ENCODE results near the gene CRIM1. TPM values are rescaled to one million over a fixed set of nuclear protein-coding genes. Genes with fewer than 3 reads are reported as not detected.
A peak's percentile ranks its signal among the peaks of the same experiment; 100 is the strongest.

The CRIM1 gene
- total RNA-seq, 1 experiment from 2014 or later, result 24.1 TPM

DNA sequence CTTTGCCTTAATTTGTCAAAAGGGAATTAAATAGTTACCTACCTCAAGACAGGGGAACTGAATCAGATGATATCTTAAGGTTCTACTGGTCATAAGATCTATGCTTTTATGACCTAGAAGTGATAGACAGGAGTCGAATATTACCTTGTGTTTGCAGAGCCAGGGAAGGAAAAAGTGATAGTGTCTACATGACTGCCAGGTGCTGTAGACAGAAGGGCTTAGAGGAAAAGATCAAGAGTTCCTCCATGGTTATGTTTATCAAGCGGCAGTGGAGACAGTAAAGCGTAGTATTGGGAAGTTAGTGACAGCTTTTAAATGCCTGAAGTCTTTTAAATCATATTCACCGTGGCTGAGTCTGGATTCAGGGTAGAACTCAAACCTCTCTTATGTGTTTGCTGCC, 11.9 kb downstream of the CRIM1 start:
- no peaks in the 10 kb centered on the region for H3K36me3 Mint-ChIP-seq
- peak overlapping the region; percentile 13 for H3K4me3 Mint-ChIP-seq
- H3K27me3 Mint-ChIP-seq (ENCODE audit: low read depth), result no peaks in the 10 kb centered on the region
- DNase-seq (ENCODE audit: low spot score) (no peak), ATAC-seq (no peak)
- POLR2A ChIA-PET, result interaction anchor here (1.2 kb wide), 1 partner anchor 94 kb away, joined by 3 read pairs; no protein-coding TSS in a partner anchor
- CTCF ChIA-PET, result interaction anchor here (0.6 to 3.4 kb wide), 6 partner anchors 9 to 418 kb away, joined by 3 to 23 read pairs (median 4); no protein-coding TSS in a partner anchor
- TF ChIP-seq ETV6 (CRISPR knock-in tag; IDR thresholded peaks at IDR 0.05) (no peak), ZNF138 (CRISPR knock-in tag; conservative IDR thresholded peaks at IDR 0.05) (no peak)
- TF ChIP-seq, protein P1, sequence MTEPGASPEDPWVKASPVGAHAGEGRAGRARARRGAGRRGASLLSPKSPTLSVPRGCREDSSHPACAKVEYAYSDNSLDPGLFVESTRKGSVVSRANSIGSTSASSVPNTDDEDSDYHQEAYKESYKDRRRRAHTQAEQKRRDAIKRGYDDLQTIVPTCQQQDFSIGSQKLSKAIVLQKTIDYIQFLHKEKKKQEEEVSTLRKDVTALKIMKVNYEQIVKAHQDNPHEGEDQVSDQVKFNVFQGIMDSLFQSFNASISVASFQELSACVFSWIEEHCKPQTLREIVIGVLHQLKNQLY (CRISPR knock-in tag; IDR thresholded peaks at IDR 0.05), result no peak
- H3K4me1 Mint-ChIP-seq, result peaks cover 96% of the 10 kb centered on the region
- H3K9me3 Mint-ChIP-seq, result no peaks in the 10 kb centered on the region
- peak overlapping the region; percentile 92 for H3K27ac Mint-ChIP-seq

DNA sequence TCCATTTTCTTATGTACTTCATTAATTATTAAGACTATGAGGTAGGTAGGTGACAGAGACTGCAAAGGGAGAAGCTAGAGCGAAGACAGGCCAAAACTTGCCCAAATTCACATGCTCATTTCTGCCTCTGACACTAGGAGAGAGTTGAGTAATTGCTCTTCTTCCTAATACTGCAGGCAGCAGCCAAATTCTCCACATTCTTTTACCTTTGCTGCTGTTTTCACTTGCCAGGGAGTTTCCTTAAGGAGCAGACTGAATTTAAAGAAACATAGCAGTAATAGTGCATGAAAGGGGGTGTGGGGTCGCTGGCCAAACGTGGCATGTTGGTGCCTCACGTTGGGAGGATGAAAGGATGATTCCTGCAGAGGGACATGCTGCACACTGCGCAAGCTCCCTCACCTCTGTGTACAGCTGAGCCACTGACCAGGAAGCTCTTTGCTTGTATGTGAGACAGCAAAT, 12.3 kb downstream of the CRIM1 start:
- ChIA-PET CTCF (interaction anchor here (0.6 to 3.4 kb wide), 6 partner anchors 8 to 93 kb away, joined by 3 to 23 read pairs (median 4); partner anchors contain the start of gene CRIM1), POLR2A (interaction anchor here (1.0 to 1.2 kb wide), 2 partner anchors 9 to 94 kb away, joined by 3 read pairs; no protein-coding TSS in a partner anchor)
- H3K36me3 Mint-ChIP-seq, result no peaks in the 10 kb centered on the region
- H3K27me3 Mint-ChIP-seq (ENCODE audit: low read depth), result no peaks in the 10 kb centered on the region
- H3K4me3 Mint-ChIP-seq, result peak overlapping the region; percentile 13
- no peaks in the 10 kb centered on the region for H3K9me3 Mint-ChIP-seq
- DNase-seq (ENCODE audit: low spot score) (no peak), ATAC-seq (peak; percentile 66)
- peaks cover 97% of the 10 kb centered on the region for H3K4me1 Mint-ChIP-seq
- H3K27ac Mint-ChIP-seq, result peak overlapping the region; percentile 92
- no peak for TF ChIP-seq GRHL2 (CRISPR knock-in tag; IDR thresholded peaks at IDR 0.05; ENCODE audit: insufficient replicate concordance, severe bottlenecking)
- TF ChIP-seq, protein P2, sequence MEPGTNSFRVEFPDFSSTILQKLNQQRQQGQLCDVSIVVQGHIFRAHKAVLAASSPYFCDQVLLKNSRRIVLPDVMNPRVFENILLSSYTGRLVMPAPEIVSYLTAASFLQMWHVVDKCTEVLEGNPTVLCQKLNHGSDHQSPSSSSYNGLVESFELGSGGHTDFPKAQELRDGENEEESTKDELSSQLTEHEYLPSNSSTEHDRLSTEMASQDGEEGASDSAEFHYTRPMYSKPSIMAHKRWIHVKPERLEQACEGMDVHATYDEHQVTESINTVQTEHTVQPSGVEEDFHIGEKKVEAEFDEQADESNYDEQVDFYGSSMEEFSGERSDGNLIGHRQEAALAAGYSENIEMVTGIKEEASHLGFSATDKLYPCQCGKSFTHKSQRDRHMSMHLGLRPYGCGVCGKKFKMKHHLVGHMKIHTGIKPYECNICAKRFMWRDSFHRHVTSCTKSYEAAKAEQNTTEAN (CRISPR knock-in tag; IDR thresholded peaks at IDR 0.05), result no peak
- TF ChIP-seq RELA (CRISPR knock-in tag; IDR thresholded peaks at IDR 0.05; ENCODE audit: borderline replicate concordance), result no peak
- no peak for TF ChIP-seq NR2C2 (CRISPR knock-in tag; IDR thresholded peaks at IDR 0.05)
- no peak for TF ChIP-seq ZNF263 (CRISPR knock-in tag; IDR thresholded peaks at IDR 0.05; ENCODE audit: low read depth)
- TF ChIP-seq, protein P3, sequence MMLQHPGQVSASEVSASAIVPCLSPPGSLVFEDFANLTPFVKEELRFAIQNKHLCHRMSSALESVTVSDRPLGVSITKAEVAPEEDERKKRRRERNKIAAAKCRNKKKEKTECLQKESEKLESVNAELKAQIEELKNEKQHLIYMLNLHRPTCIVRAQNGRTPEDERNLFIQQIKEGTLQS (CRISPR knock-in tag; conservative IDR thresholded peaks at IDR 0.05), result no peak
- no peak for TF ChIP-seq TP53 (CRISPR knock-in tag; IDR thresholded peaks at IDR 0.05)

DNA sequence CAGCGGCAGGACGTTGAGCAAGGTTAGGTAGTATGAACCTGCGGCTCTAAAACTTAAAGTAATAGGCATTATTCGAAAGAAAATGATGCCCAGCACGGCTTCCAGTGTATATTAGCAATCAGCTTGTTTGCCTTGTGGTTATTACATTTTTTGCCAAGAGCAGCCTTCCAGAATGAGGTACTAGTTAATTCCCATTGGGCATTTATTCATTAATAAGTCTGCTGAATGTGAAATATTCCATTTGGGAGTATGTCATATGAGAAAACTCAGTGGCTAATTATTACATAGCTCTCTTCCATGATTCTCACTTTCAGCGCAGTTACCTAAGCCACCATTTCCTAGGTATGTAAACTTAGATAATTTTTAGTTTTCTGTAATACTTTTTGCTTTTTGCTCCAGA, 12.9 kb downstream of the CRIM1 start:
- no peaks in the 10 kb centered on the region for H3K36me3 Mint-ChIP-seq
- ATAC-seq (no peak), DNase-seq (ENCODE audit: low spot score) (no peak)
- POLR2A ChIA-PET, result interaction anchor here (1.0 to 1.2 kb wide), 2 partner anchors 8 to 93 kb away, joined by 3 read pairs; no protein-coding TSS in a partner anchor
- H3K27me3 Mint-ChIP-seq (ENCODE audit: low read depth), result no peaks in the 10 kb centered on the region
- H3K4me1 Mint-ChIP-seq, result peaks cover 98% of the 10 kb centered on the region
- H3K9me3 Mint-ChIP-seq, result no peaks in the 10 kb centered on the region
- H3K4me3 Mint-ChIP-seq, result peak overlapping the region; percentile 13
- peak overlapping the region; percentile 92; the same call in 1 of the 2 replicates for H3K27ac Mint-ChIP-seq
- CTCF ChIA-PET, result interaction anchor here (0.9 to 3.4 kb wide), 5 partner anchors 8 to 92 kb away, joined by 3 to 23 read pairs (median 4); partner anchors contain the start of gene CRIM1
- TF ChIP-seq, protein P3 (CRISPR knock-in tag; conservative IDR thresholded peaks at IDR 0.05), result no peak
- TF ChIP-seq ZNF263 (CRISPR knock-in tag; IDR thresholded peaks at IDR 0.05; ENCODE audit: low read depth), result no peak
- no peak for TF ChIP-seq ZNF416 (CRISPR knock-in tag; IDR thresholded peaks at IDR 0.05)
- no peak for TF ChIP-seq NR2C2 (CRISPR knock-in tag; IDR thresholded peaks at IDR 0.05)
- TF ChIP-seq ZNF423 (CRISPR knock-in tag; IDR thresholded peaks at IDR 0.05), result no peak
- TF ChIP-seq, protein P4, sequence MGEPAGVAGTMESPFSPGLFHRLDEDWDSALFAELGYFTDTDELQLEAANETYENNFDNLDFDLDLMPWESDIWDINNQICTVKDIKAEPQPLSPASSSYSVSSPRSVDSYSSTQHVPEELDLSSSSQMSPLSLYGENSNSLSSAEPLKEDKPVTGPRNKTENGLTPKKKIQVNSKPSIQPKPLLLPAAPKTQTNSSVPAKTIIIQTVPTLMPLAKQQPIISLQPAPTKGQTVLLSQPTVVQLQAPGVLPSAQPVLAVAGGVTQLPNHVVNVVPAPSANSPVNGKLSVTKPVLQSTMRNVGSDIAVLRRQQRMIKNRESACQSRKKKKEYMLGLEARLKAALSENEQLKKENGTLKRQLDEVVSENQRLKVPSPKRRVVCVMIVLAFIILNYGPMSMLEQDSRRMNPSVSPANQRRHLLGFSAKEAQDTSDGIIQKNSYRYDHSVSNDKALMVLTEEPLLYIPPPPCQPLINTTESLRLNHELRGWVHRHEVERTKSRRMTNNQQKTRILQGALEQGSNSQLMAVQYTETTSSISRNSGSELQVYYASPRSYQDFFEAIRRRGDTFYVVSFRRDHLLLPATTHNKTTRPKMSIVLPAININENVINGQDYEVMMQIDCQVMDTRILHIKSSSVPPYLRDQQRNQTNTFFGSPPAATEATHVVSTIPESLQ (CRISPR knock-in tag; IDR thresholded peaks at IDR 0.05), result no peak
- no peak for TF ChIP-seq MXD4 (CRISPR knock-in tag; IDR thresholded peaks at IDR 0.05; ENCODE audit: borderline replicate concordance)
- TF ChIP-seq MYBL2 (CRISPR knock-in tag; IDR thresholded peaks at IDR 0.05), result no peak
- TF ChIP-seq, protein P5, sequence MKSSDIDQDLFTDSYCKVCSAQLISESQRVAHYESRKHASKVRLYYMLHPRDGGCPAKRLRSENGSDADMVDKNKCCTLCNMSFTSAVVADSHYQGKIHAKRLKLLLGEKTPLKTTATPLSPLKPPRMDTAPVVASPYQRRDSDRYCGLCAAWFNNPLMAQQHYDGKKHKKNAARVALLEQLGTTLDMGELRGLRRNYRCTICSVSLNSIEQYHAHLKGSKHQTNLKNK (CRISPR knock-in tag; IDR thresholded peaks at IDR 0.05), result no peak
- no peak for TF ChIP-seq ZNF138 (CRISPR knock-in tag; conservative IDR thresholded peaks at IDR 0.05)
- TF ChIP-seq TP53 (CRISPR knock-in tag; IDR thresholded peaks at IDR 0.05), result no peak
- TF ChIP-seq, protein P6, sequence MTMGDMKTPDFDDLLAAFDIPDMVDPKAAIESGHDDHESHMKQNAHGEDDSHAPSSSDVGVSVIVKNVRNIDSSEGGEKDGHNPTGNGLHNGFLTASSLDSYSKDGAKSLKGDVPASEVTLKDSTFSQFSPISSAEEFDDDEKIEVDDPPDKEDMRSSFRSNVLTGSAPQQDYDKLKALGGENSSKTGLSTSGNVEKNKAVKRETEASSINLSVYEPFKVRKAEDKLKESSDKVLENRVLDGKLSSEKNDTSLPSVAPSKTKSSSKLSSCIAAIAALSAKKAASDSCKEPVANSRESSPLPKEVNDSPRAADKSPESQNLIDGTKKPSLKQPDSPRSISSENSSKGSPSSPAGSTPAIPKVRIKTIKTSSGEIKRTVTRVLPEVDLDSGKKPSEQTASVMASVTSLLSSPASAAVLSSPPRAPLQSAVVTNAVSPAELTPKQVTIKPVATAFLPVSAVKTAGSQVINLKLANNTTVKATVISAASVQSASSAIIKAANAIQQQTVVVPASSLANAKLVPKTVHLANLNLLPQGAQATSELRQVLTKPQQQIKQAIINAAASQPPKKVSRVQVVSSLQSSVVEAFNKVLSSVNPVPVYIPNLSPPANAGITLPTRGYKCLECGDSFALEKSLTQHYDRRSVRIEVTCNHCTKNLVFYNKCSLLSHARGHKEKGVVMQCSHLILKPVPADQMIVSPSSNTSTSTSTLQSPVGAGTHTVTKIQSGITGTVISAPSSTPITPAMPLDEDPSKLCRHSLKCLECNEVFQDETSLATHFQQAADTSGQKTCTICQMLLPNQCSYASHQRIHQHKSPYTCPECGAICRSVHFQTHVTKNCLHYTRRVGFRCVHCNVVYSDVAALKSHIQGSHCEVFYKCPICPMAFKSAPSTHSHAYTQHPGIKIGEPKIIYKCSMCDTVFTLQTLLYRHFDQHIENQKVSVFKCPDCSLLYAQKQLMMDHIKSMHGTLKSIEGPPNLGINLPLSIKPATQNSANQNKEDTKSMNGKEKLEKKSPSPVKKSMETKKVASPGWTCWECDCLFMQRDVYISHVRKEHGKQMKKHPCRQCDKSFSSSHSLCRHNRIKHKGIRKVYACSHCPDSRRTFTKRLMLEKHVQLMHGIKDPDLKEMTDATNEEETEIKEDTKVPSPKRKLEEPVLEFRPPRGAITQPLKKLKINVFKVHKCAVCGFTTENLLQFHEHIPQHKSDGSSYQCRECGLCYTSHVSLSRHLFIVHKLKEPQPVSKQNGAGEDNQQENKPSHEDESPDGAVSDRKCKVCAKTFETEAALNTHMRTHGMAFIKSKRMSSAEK (CRISPR knock-in tag; IDR thresholded peaks at IDR 0.05; ENCODE audit: borderline replicate concordance), result no peak
- TF ChIP-seq, protein P7, sequence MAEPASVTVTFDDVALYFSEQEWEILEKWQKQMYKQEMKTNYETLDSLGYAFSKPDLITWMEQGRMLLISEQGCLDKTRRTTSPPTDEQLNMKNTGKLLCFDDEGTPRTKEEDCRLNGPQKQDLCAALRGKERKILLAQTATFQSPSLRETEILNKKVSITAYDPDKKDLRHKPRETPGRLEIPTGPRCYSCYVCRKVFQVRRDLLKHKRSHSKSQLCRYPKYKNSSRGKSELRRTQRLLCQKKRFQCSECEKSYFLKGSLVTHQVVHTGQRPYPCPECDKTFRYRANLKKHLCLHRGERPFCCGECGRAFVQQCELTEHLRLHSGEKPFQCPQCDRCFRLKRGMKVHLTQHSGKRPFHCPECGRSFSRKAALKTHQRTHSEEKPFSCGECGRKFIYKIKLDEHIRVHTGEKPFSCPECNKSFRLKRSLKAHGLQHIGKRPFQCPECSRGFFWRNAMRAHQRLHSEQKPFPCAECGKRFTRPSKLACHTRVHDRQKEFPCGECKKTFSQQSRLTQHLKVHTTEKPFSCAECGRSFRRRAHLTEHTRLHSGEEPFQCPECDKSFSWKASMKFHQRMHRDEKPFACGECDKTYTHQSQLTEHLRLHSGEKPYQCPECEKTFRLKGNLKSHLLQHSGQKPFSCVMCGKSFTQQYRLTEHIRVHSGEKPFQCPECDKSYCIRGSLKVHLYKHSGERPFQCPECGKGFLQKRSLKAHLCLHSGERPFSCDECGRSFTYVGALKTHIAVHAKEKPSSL (CRISPR knock-in tag; conservative IDR thresholded peaks at IDR 0.05), result no peak
